ENCODE results near the gene ACADL.

DNA sequence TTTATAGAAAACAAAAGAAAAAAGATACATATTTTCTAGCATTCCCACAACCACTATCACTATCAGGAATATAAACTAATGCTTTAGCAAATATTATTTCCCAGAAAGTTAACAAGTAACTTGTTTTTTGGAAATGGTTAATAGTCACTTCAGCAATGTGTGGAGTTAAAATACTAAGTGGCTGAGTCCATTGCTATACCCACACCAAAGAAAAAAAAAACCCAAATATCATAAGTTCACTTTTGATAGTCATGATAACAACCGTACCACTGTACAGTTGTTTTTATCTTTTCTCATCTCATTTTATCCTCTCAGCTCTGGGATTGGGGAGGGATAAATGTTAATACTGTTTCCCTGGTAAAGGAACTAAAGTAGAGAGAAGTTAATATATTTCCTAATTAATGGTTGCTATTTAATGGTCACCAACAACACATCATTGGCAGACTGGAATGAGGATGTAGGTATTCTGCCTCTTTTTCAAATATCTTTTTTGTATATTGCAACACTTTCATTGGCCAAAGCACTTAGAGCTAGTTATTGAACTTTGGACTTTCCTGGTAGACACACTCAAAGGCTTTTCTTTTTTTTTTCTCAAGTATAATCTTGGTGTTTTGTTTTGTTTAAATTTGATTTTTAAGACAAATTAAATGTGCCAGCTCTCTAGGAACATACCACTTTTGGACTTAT, 35.7 kb downstream of the ACADL start:
- TF ChIP-seq EZH2 (IDR thresholded peaks at IDR 0.05) (no peak), EZH2phosphoT487 (IDR thresholded peaks at IDR 0.05) (no peak)
- TF ChIP-seq, protein P1, sequence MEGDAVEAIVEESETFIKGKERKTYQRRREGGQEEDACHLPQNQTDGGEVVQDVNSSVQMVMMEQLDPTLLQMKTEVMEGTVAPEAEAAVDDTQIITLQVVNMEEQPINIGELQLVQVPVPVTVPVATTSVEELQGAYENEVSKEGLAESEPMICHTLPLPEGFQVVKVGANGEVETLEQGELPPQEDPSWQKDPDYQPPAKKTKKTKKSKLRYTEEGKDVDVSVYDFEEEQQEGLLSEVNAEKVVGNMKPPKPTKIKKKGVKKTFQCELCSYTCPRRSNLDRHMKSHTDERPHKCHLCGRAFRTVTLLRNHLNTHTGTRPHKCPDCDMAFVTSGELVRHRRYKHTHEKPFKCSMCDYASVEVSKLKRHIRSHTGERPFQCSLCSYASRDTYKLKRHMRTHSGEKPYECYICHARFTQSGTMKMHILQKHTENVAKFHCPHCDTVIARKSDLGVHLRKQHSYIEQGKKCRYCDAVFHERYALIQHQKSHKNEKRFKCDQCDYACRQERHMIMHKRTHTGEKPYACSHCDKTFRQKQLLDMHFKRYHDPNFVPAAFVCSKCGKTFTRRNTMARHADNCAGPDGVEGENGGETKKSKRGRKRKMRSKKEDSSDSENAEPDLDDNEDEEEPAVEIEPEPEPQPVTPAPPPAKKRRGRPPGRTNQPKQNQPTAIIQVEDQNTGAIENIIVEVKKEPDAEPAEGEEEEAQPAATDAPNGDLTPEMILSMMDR (IDR thresholded peaks at IDR 0.05): no peak
